Endothelial cell (in vitro differentiated cells): Measurements from ENCODE around the gene SORT1. TPM values are rescaled to one million over a fixed set of nuclear protein-coding genes. Genes with fewer than 3 reads are reported as not detected.

Source experiments
- DNase-seq: peaks from one replicate; pipeline ENCODE4 v3.0.0; 2021; ENCODE audit warnings: low spot score
- H3K27ac Mint-ChIP-seq: one replicate; pipeline ENCODE4 v1.8.0; 2021; ENCODE audit warnings: mixed read lengths, inconsistent platforms; ENCODE audit not compliant: unreplicated experiment
- H3K27me3 Mint-ChIP-seq: one replicate; pipeline ENCODE4 v1.8.0; 2021; ENCODE audit warnings: mild to moderate bottlenecking, moderate library complexity, mixed read lengths, inconsistent platforms; ENCODE audit not compliant: unreplicated experiment
- H3K36me3 Mint-ChIP-seq: one replicate; pipeline ENCODE4 v1.8.0; 2021; ENCODE audit warnings: mild to moderate bottlenecking, low read depth, mixed read lengths, inconsistent platforms; ENCODE audit not compliant: unreplicated experiment
- H3K4me1 Mint-ChIP-seq: one replicate; pipeline ENCODE4 v1.8.0; 2021; ENCODE audit warnings: mild to moderate bottlenecking, mixed read lengths, inconsistent platforms; ENCODE audit not compliant: unreplicated experiment
- H3K4me3 Mint-ChIP-seq: one replicate; pipeline ENCODE4 v1.8.0; 2021; ENCODE audit warnings: mild to moderate bottlenecking, mixed read lengths, inconsistent platforms; ENCODE audit not compliant: unreplicated experiment
- H3K9me3 Mint-ChIP-seq: one replicate; pipeline ENCODE4 v1.8.0; 2021; ENCODE audit warnings: mixed read lengths, inconsistent platforms; ENCODE audit not compliant: unreplicated experiment
- CTCF ChIP-seq: fragments of 200-600 bp; sonication (generic); IDR thresholded peaks from one replicate; pipeline ENCODE4 v1.5.0; 2021; ENCODE audit warnings: antibody characterized with exemption; ENCODE audit not compliant: unreplicated experiment
- total RNA-seq: library from RNA; stranded (reverse); fragmentation: NEBNext Ultra II Directional; extraction: Animal tissue kit (Norgen Biotek cat#: 25700); gene quantifications from one replicate; pipeline ENCODE4 v1.2.1, GENCODE V29; 2021; ENCODE audit not compliant: unreplicated experiment

SORT1 gene
- total RNA-seq, 1 donor from 2014 or later, result 49.0 TPM

GRCh38 chr1:109385417-109385816, 12.3 kb downstream of the SORT1 start:
- H3K27me3 Mint-ChIP-seq, result no peaks in the 10 kb centered on the region

GRCh38 chr1:109383854-109384253, 13.9 kb downstream of the SORT1 start:
- H3K36me3 Mint-ChIP-seq, result peaks cover 6% of the 10 kb centered on the region
- peaks cover 16% of the 10 kb centered on the region for H3K4me1 Mint-ChIP-seq
- no peak overlapping the region for H3K4me3 Mint-ChIP-seq
- H3K27me3 Mint-ChIP-seq, result no peaks in the 10 kb centered on the region
- no peak overlapping the region for H3K27ac Mint-ChIP-seq
- H3K9me3 Mint-ChIP-seq, result no peaks in the 10 kb centered on the region
- TF ChIP-seq CTCF, result no peak
- DNase-seq, result no peak

More at GRCh38 chr1:109385417-109385816, 12.3 kb downstream of the SORT1 start:
- DNase-seq, result no peak
- TF ChIP-seq CTCF, result no peak
- Mint-ChIP-seq H3K4me1 (peaks cover 20% of the 10 kb centered on the region), H3K27ac (no peak overlapping the region), H3K4me3 (no peak overlapping the region), H3K9me3 (no peaks in the 10 kb centered on the region), H3K36me3 (peaks cover 6% of the 10 kb centered on the region)

DNA sequence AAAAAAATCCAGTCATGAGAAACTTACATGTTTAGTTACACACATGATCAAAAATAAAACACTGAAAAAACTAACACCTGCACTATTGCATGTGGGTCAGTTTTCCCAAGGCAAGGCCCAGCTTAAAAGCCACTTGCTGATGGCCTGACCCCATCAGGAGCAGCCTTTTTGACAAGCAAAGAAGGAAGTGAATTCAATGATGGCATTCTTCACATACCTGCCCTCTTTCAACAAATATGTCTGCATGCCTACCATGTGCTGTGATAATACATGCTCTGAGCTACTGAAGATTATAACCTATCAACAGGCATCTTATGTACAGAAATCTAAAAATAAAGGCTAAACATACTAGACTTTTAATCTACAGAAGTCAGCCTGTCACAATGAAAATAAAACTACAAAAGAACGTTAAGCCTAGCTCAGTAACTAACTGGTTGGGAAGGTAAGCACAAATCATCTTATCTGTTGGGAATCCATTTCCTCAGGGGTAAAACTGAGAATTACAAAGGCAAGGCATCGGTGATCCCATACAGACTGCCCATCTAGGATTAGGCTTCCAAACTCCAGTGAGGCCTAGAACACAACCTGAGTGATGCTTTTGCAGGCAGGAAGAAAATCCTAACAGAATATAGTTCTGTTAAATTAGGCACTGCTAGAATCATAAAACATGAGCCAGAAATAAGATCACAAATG, 14.5 kb downstream of the SORT1 start:
- no peak for DNase-seq
- Mint-ChIP-seq H3K4me3 (no peak overlapping the region), H3K4me1 (peaks cover 16% of the 10 kb centered on the region), H3K27me3 (no peaks in the 10 kb centered on the region), H3K36me3 (peaks cover 6% of the 10 kb centered on the region), H3K27ac (peak overlapping the region; percentile 9), H3K9me3 (no peaks in the 10 kb centered on the region)
- TF ChIP-seq CTCF, result no peak

- Mint-ChIP-seq H3K36me3 (peaks cover 6% of the 10 kb centered on the region), H3K27me3 (no peaks in the 10 kb centered on the region), H3K27ac (no peak overlapping the region), H3K4me1 (peaks cover 14% of the 10 kb centered on the region), H3K4me3 (no peak overlapping the region), H3K9me3 (no peaks in the 10 kb centered on the region)
- DNase-seq, result no peak
- no peak for TF ChIP-seq CTCF
These were observed 16.1 kb downstream of the SORT1 start for GRCh38 chr1:109381573-109381972.

DNA sequence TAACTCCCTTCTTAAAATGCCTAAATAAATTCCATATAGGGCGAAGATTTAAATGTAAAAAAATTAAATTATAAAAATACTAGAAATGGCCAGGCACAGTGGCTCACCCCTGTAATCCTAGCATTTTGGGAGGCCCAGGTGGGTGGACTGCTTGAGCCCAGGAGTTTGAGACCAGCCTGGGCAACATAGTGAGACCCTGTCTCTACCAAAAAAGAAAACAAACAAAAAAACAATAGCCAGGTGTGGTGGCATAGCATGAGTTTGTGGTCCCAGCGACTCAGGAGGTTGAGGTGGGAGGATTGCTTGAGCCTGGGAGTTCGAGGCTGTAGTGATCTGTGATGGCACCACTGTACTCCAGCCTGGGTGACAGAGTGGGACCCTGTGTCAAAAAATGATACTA, 17.8 kb downstream of the SORT1 start:
- DNase-seq, result no peak
- H3K27ac Mint-ChIP-seq, result no peak overlapping the region
- TF ChIP-seq CTCF, result no peak
- H3K9me3 Mint-ChIP-seq, result no peaks in the 10 kb centered on the region
- H3K4me1 Mint-ChIP-seq, result peaks cover 9% of the 10 kb centered on the region
- no peak overlapping the region for H3K4me3 Mint-ChIP-seq
- H3K36me3 Mint-ChIP-seq, result peaks cover 6% of the 10 kb centered on the region
- peaks cover 2% of the 10 kb centered on the region for H3K27me3 Mint-ChIP-seq
